CD14-positive monocyte (primary cell): Measurements from ENCODE around the gene KCNG2. TPM values are rescaled to one million over a fixed set of nuclear protein-coding genes. Genes with fewer than 3 reads are reported as not detected.

Experiments used
- DNase-seq, 3 donors: peaks; one replicate each; pipeline ENCODE4 v3.0.0-alpha.2; 2011 to 2022
- H2AFZ ChIP-seq: 2 replicates; pipeline ENCODE4 v1.6.0; 2012; ENCODE audit warnings: mild to moderate bottlenecking, low read depth, low read length, inconsistent platforms; ENCODE audit not compliant: insufficient read depth, poor library complexity, severe bottlenecking
- H3K27ac ChIP-seq, 2 donors: 1 replicate in 1 of 2; 2 replicates in 1 of 2; pipeline ENCODE4 v1.5.1; 2012 to 2013; ENCODE audit warnings: low read length in 2 of 2, control low read depth in 1 of 2, inconsistent platforms in 1 of 2, low read depth in 1 of 2, mild to moderate bottlenecking in 1 of 2
- H3K27me3 ChIP-seq, 2 donors: one replicate each; pipeline versions ENCODE4 v1.6.0 to v1.6.1; 2011 to 2013; ENCODE audit warnings: low read length in 2 of 2; ENCODE audit not compliant: control insufficient read depth in 2 of 2, insufficient read depth in 2 of 2
- H3K36me3 ChIP-seq, 2 donors: replicated peaks in 1 of 2; 1 replicate in 1 of 2; 2 replicates in 1 of 2; pipeline versions ENCODE4 v1.5.1 to v1.6.1; 2012 to 2013; ENCODE audit warnings: low read length in 2 of 2, control low read depth in 1 of 2, inconsistent platforms in 1 of 2, mild to moderate bottlenecking in 1 of 2; ENCODE audit not compliant: insufficient read depth in 2 of 2, control insufficient read depth in 1 of 2
- H3K4me1 ChIP-seq, 2 donors: 1 replicate in 1 of 2; 2 replicates in 1 of 2; pipeline versions ENCODE4 v1.5.1 to v1.6.1; 2012 to 2013; ENCODE audit warnings: low read length in 2 of 2, control low read depth in 1 of 2, inconsistent platforms in 1 of 2, mild to moderate bottlenecking in 1 of 2, moderate library complexity in 1 of 2; ENCODE audit not compliant: insufficient read depth in 2 of 2, control insufficient read depth in 1 of 2
- H3K4me2 ChIP-seq: replicated peaks from 2 replicates; pipeline ENCODE3; 2012; ENCODE audit warnings: low read length, moderate library complexity, mild to moderate bottlenecking; ENCODE audit not compliant: poor library complexity, severe bottlenecking; ENCODE audit errors: extremely low read depth
- H3K4me3 ChIP-seq, 3 experiments: fragments of 200-600 bp in 1 of 3; sonication (generic) in 1 of 3; replicated peaks in 1 of 3; 1 replicate in 2 of 3; 2 replicates in 1 of 3; pipeline ENCODE4 v1.5.1; 2011 to 2013; ENCODE audit warnings: low read length in 3 of 3, mild to moderate bottlenecking in 3 of 3, control low read depth in 2 of 3, low read depth in 2 of 3, inconsistent platforms in 1 of 3, moderate library complexity in 1 of 3
- H3K79me2 ChIP-seq: 2 replicates; pipeline ENCODE4 v1.6.0; 2012; ENCODE audit warnings: mild to moderate bottlenecking, control low read depth, inconsistent platforms, low read length, moderate library complexity; ENCODE audit not compliant: insufficient read depth
- H3K9ac ChIP-seq: 2 replicates; pipeline ENCODE4 v1.6.0; 2017; ENCODE audit warnings: low read length, mild to moderate bottlenecking; ENCODE audit not compliant: insufficient read depth, poor library complexity, severe bottlenecking
- H3K9me3 ChIP-seq, 2 donors: replicated peaks in 1 of 2; 1 replicate in 1 of 2; 2 replicates in 1 of 2; pipeline versions ENCODE4 v1.5.1 to v1.6.1; 2012 to 2013; ENCODE audit warnings: low read length in 2 of 2, control low read depth in 1 of 2; ENCODE audit not compliant: control insufficient read depth in 1 of 2, insufficient read depth in 1 of 2
- H4K20me1 ChIP-seq: 2 replicates; pipeline ENCODE4 v1.6.0; 2012; ENCODE audit warnings: mild to moderate bottlenecking, low read length, control low read depth, moderate library complexity; ENCODE audit not compliant: insufficient read depth
- H3K27ac Mint-ChIP-seq, 7 donors: one replicate each; pipeline ENCODE4 v1.8.0; 2020; ENCODE audit warnings: mild to moderate bottlenecking in 7 of 7, mixed read lengths in 7 of 7, moderate library complexity in 6 of 7, inconsistent platforms in 2 of 7
- H3K27me3 Mint-ChIP-seq, 3 donors: one replicate each; pipeline ENCODE4 v1.8.0; 2021 to 2022; ENCODE audit warnings: low read depth in 3 of 3, mild to moderate bottlenecking in 3 of 3, mixed read lengths in 3 of 3, moderate library complexity in 3 of 3, inconsistent platforms in 1 of 3
- H3K36me3 Mint-ChIP-seq, 2 donors: one replicate each; pipeline ENCODE4 v1.8.0; 2020; ENCODE audit warnings: mixed read lengths in 2 of 2, inconsistent platforms in 1 of 2, mild to moderate bottlenecking in 1 of 2
- H3K4me1 Mint-ChIP-seq: one replicate; pipeline ENCODE4 v1.8.0; 2020; ENCODE audit warnings: mild to moderate bottlenecking, mixed read lengths
- H3K4me3 Mint-ChIP-seq, 2 donors: one replicate each; pipeline ENCODE4 v1.8.0; 2020; ENCODE audit warnings: mild to moderate bottlenecking in 2 of 2, mixed read lengths in 2 of 2, moderate library complexity in 1 of 2
- H3K9me3 Mint-ChIP-seq, 7 donors: one replicate each; pipeline ENCODE4 v1.8.0; 2020 to 2022; ENCODE audit warnings: mixed read lengths in 7 of 7, mild to moderate bottlenecking in 6 of 7, moderate library complexity in 6 of 7, inconsistent platforms in 2 of 7
- CTCF ChIP-seq: fragments of 200-600 bp; IDR thresholded peaks from one replicate; pipeline ENCODE4 v1.8.0; 2022; ENCODE audit warnings: antibody characterized with exemption, mild to moderate bottlenecking
- WGBS: methylation state at CpG from one replicate; pipeline ENCODE4 v1.1.5; 2013; ENCODE audit warnings: missing lambda C conversion rate; ENCODE audit not compliant: insufficient coverage; 5-methylcytosine and 5-hydroxymethylcytosine counted together
- intact Hi-C, 2 donors: fragments of 100-400 bp; cut with micrococcal nuclease; formaldehyde crosslinking; loops; one replicate each; pipeline versions ENCODE4 v1.15.0 to v1.15.1; 2023
- polyA plus RNA-seq, 3 donors: library from polyadenylated mRNA; depleted of rRNA in 1 of 3; unstranded in 2 of 3; stranded (reverse) in 1 of 3; fragments of 300-500 nt in 2 of 3; fragments of >200 nt in 1 of 3; fragmentation: Illumina TruSeq in 2 of 3; gene quantifications; 1 replicate in 2 of 3; 2 replicates in 1 of 3; pipeline ENCODE4 v1.2.3, GENCODE V29; 2012 to 2021

Gene KCNG2
- polyA plus RNA-seq, 3 donors, result 0.04 TPM; not detected in 2

- Histone ChIP-seq H4K20me1 (peaks cover 65% of the 10 kb centered on the region), H2AFZ (no peak overlapping the region), H3K4me3 (no peak overlapping the region), H3K4me1 (no peaks in the 10 kb centered on the region), H3K27me3 (no peaks in the 10 kb centered on the region), H3K79me2 (peaks cover 68% of the 10 kb centered on the region), H3K4me2 (no peak overlapping the region), H3K9me3 (peaks cover 58 to 68% of the 10 kb centered on the region in 2 donors), H3K27ac (no peak overlapping the region), H3K36me3 (peaks cover 62 to 95% of the 10 kb centered on the region in 2 donors), H3K9ac (no peak overlapping the region)
- no peak for TF ChIP-seq CTCF
- peaks cover 0 to 1% (median 0%) of the 10 kb centered on the region in 3 donors for H3K27me3 Mint-ChIP-seq
- intact Hi-C loops, result no loop called here
- peaks cover 78 to 95% of the 10 kb centered on the region in 2 donors for H3K36me3 Mint-ChIP-seq
- H3K9me3 Mint-ChIP-seq, result peaks cover 57 to 74% (median 64%) of the 10 kb centered on the region in 7 donors
- no peaks in the 10 kb centered on the region for H3K4me1 Mint-ChIP-seq
- H3K4me3 Mint-ChIP-seq, result no peak overlapping the region
- no peak for DNase-seq
- no peak overlapping the region for H3K27ac Mint-ChIP-seq
- 94% methylated on average over 8 of the region's 11 CpGs for WGBS
Measured at GRCh38 chr18:79926306-79926705, 128.6 kb downstream of the KCNG2 start.

- H3K4me3 Mint-ChIP-seq, result no peak overlapping the region
- Histone ChIP-seq H3K4me2 (no peak overlapping the region), H3K27me3 (no peaks in the 10 kb centered on the region), H3K9ac (no peak overlapping the region), H4K20me1 (peaks cover 64% of the 10 kb centered on the region), H3K36me3 (peaks cover 62 to 98% of the 10 kb centered on the region in 2 donors), H3K4me3 (no peak overlapping the region), H3K27ac (no peak overlapping the region), H3K79me2 (peaks cover 73% of the 10 kb centered on the region), H2AFZ (no peak overlapping the region), H3K4me1 (no peaks in the 10 kb centered on the region), H3K9me3 (peaks cover 61 to 69% of the 10 kb centered on the region in 2 donors)
- no peaks in the 10 kb centered on the region for H3K4me1 Mint-ChIP-seq
- intact Hi-C loops, result no loop called here
- no peak for TF ChIP-seq CTCF
- H3K36me3 Mint-ChIP-seq, result peaks cover 79 to 95% of the 10 kb centered on the region in 2 donors
- peak overlapping the region in 1 of 7 donors; percentile 73 for H3K27ac Mint-ChIP-seq
- 96% methylated on average over 14 of the region's 21 CpGs for WGBS
- H3K9me3 Mint-ChIP-seq, result peaks cover 59 to 76% (median 64%) of the 10 kb centered on the region in 7 donors
- no peak for DNase-seq
- H3K27me3 Mint-ChIP-seq, result peaks cover 0 to 1% (median 0%) of the 10 kb centered on the region in 3 donors
Measured at GRCh38 chr18:79926715-79927606, 129.2 kb downstream of the KCNG2 start.
